ENCODE data around the gene SASH1.

- no peak for TF ChIP-seq CTCF (IDR thresholded peaks at IDR 0.05)
- TF ChIP-seq POLR2AphosphoS5 (IDR thresholded peaks at IDR 0.05) = no peak
- TF ChIP-seq POLR2A (IDR thresholded peaks at IDR 0.05) = no peak
Measured at GRCh38 chr6:148596891-148597455, 254.3 kb downstream of the SASH1 start.
